Keratinocyte (primary cell): ENCODE data around the gene STAMBPL1. TPM values are rescaled to one million over a fixed set of nuclear protein-coding genes. Genes with fewer than 3 reads are reported as not detected.

Experiments
- DNase-seq: peaks from one replicate; pipeline ENCODE4 v3.0.0-alpha.2; 2011; ENCODE audit warnings: low read depth, missing footprints, low spot score
- FAIRE-seq: peaks from 2 replicates; lab custom pipeline; 2011; peaks lifted over from hg19 to GRCh38; lab: Jason Lieb, UNC
- H2AFZ ChIP-seq: 2 replicates; pipeline ENCODE4 v1.6.0; 2012; ENCODE audit warnings: low read length, control low read depth, inconsistent platforms; ENCODE audit not compliant: control insufficient read depth
- H3K27ac ChIP-seq: 2 replicates; pipeline ENCODE4 v1.5.1; 2011; ENCODE audit warnings: low read length; ENCODE audit not compliant: control insufficient read depth, insufficient read depth
- H3K27me3 ChIP-seq: 3 replicates; pipeline ENCODE4 v1.6.0; 2011; ENCODE audit warnings: low read length; ENCODE audit not compliant: control insufficient read depth, insufficient read depth; ENCODE audit errors: extremely low read depth
- H3K36me3 ChIP-seq, 2 experiments: 2 replicates in 1 of 2; 3 replicates in 1 of 2; pipeline ENCODE4 v1.5.1; 2011; ENCODE audit warnings: low read length in 2 of 2, mild to moderate bottlenecking in 1 of 2; ENCODE audit not compliant: control insufficient read depth in 2 of 2, insufficient read depth in 2 of 2; ENCODE audit errors: extremely low read depth in 1 of 2
- H3K4me1 ChIP-seq: 3 replicates; pipeline ENCODE4 v1.5.1; 2011; ENCODE audit warnings: low read length; ENCODE audit not compliant: control insufficient read depth, insufficient read depth; ENCODE audit errors: extremely low read depth
- H3K4me2 ChIP-seq: 3 replicates; pipeline ENCODE4 v1.6.0; 2011; ENCODE audit warnings: low read depth, low read length; ENCODE audit not compliant: control insufficient read depth, insufficient read depth; ENCODE audit errors: extremely low read depth
- H3K4me3 ChIP-seq, 3 experiments: fragments of 200-600 bp in 1 of 3; sonication (generic) in 1 of 3; 2 replicates in 2 of 3; 3 replicates in 1 of 3; pipeline ENCODE4 v1.5.1; 2011 to 2016; ENCODE audit warnings: low read length in 3 of 3, mild to moderate bottlenecking in 3 of 3, control low read depth in 2 of 3, inconsistent platforms in 1 of 3, low read depth in 1 of 3, mixed read lengths in 1 of 3, mixed run types in 1 of 3, moderate library complexity in 1 of 3; ENCODE audit not compliant: control insufficient read depth in 2 of 3, insufficient read depth in 2 of 3; ENCODE audit errors: extremely low read depth in 1 of 3
- H3K79me2 ChIP-seq: 2 replicates; pipeline ENCODE4 v1.6.0; 2012; ENCODE audit warnings: low read length; ENCODE audit not compliant: control insufficient read depth, insufficient read depth
- H3K9ac ChIP-seq: 3 replicates; pipeline ENCODE4 v1.6.0; 2011; ENCODE audit warnings: low read length; ENCODE audit not compliant: control insufficient read depth, insufficient read depth; ENCODE audit errors: extremely low read depth
- H3K9me1 ChIP-seq: 3 replicates; pipeline ENCODE4 v1.6.0; 2011; ENCODE audit warnings: low read length; ENCODE audit not compliant: control insufficient read depth, insufficient read depth; ENCODE audit errors: extremely low read depth
- H3K9me3 ChIP-seq: 2 replicates; pipeline ENCODE4 v1.5.1; 2012; ENCODE audit warnings: low read depth, low read length; ENCODE audit not compliant: control insufficient read depth
- H4K20me1 ChIP-seq: 3 replicates; pipeline ENCODE4 v1.6.0; 2011; ENCODE audit warnings: low read length; ENCODE audit not compliant: control insufficient read depth, insufficient read depth; ENCODE audit errors: extremely low read depth
- EZH2 ChIP-seq: IDR thresholded peaks from one replicate; pipeline ENCODE4 v1.6.1; 2012; ENCODE audit warnings: inconsistent platforms, mild to moderate bottlenecking, low read length, moderate library complexity
- dilution Hi-C: fragments of 300-500 bp; cut with MboI; formaldehyde crosslinking; loops from one replicate; pipeline ENCODE4 v1.7.0; 2020; ENCODE audit warnings: low sequenced_read_pairs; ENCODE audit not compliant: extremely low pct_ligation_motif_present
- polyA plus RNA-seq, 5 experiments: library from polyadenylated mRNA; depleted of rRNA in 3 of 5; stranded (reverse) in 3 of 5; stranded (forward) in 1 of 5; unstranded in 1 of 5; fragments of >200 nt; gene quantifications; 1 replicate in 1 of 5; 2 replicates in 3 of 5; 3 replicates in 1 of 5; pipeline versions ENCODE4 v1.2.1 to v1.2.3, GENCODE V29; 2011 to 2012; ENCODE audit warnings: missing spikeins in 2 of 5, low read depth in 1 of 5, low replicate concordance in 1 of 5
- TF ChIP-seq, protein P1 (sequence below), 3 experiments: IDR thresholded peaks in 1 of 3; conservative IDR thresholded peaks in 1 of 3; optimal IDR thresholded peaks in 1 of 3; 2 replicates in 2 of 3; 3 replicates in 1 of 3; pipeline versions ENCODE3 to v1.5.1; 2011; ENCODE audit warnings: low read length in 3 of 3, mild to moderate bottlenecking in 3 of 3, moderate library complexity in 2 of 3, control low read depth in 1 of 3, inconsistent platforms in 1 of 3; ENCODE audit not compliant: insufficient read depth in 2 of 3; ENCODE audit errors: extremely low read depth in 1 of 3

Gene STAMBPL1
- polyA plus RNA-seq, 1 donor (not counting 4 experiments of a cell fraction or from before 2014, with no cell fraction given), result 9.0 TPM

DNA sequence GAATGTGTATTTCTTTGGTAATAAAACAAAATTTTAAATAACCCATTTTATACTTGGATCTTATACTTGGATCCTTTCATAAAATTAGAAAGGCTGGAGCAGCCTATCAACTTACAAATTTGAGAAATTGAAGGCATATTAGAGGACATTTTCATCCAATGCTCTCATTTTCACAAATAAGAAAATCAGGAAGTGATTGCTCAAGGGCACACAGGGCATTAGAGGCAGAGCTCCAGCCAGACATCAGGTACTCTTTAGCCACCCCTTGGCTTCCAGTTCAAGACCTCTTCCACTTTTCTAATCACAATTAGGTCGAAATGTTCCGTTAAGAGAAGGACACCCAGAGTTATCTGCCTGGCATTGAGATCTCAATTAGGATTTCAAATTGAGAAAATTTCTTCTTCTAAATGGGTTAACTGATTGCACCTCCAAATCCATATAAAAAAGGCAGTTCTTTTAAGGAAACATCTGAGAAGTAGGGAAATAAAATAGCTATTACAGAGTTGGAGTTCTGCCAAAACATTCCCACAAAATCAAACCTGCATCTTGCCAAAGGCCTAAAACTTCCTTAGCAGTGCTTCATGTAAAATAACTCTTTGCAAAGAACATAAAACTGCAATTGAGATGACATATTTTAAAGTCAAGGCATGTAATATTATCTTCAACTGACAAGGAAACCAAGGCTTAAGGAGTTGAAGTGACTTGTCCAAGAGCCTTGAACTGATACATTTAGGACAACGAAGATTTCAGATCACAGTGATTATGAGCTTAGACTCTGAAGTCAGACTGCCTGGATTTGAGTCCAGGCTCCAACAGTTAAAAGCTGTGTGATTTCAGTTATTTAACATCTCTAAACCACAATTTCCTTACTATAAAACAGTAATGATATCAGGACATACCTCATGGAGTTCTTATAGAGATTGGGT is 70.1 kb downstream of the STAMBPL1 start:
- dilution Hi-C loops, result no loop called here
- no peaks in the 10 kb centered on the region for H3K36me3 ChIP-seq
- H3K4me3 ChIP-seq, result no peak overlapping the region
- H3K27ac ChIP-seq, result no peak overlapping the region
- H3K4me2 ChIP-seq, result no peak overlapping the region
- peaks cover 14% of the 10 kb centered on the region for H3K4me1 ChIP-seq
- FAIRE-seq (peak; percentile 9), DNase-seq (no peak)
- H3K9me3 ChIP-seq, result no peaks in the 10 kb centered on the region
- H2AFZ ChIP-seq, result no peak overlapping the region
- H3K9me1 ChIP-seq, result no peaks in the 10 kb centered on the region
- no peaks in the 10 kb centered on the region for H4K20me1 ChIP-seq
- no peaks in the 10 kb centered on the region for H3K79me2 ChIP-seq
- TF ChIP-seq, protein P1, sequence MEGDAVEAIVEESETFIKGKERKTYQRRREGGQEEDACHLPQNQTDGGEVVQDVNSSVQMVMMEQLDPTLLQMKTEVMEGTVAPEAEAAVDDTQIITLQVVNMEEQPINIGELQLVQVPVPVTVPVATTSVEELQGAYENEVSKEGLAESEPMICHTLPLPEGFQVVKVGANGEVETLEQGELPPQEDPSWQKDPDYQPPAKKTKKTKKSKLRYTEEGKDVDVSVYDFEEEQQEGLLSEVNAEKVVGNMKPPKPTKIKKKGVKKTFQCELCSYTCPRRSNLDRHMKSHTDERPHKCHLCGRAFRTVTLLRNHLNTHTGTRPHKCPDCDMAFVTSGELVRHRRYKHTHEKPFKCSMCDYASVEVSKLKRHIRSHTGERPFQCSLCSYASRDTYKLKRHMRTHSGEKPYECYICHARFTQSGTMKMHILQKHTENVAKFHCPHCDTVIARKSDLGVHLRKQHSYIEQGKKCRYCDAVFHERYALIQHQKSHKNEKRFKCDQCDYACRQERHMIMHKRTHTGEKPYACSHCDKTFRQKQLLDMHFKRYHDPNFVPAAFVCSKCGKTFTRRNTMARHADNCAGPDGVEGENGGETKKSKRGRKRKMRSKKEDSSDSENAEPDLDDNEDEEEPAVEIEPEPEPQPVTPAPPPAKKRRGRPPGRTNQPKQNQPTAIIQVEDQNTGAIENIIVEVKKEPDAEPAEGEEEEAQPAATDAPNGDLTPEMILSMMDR (optimal IDR thresholded peaks at IDR 0.05 in 1 of 3, IDR thresholded peaks at IDR 0.05 in 1 of 3, conservative IDR thresholded peaks at IDR 0.05 in 1 of 3; ENCODE audit: extremely low read depth in 1 of 3, insufficient read depth in 2 of 3, low read length in 3 of 3), result no peak
- no peak for TF ChIP-seq EZH2
- H3K9ac ChIP-seq, result no peak overlapping the region
- no peaks in the 10 kb centered on the region for H3K27me3 ChIP-seq

DNA sequence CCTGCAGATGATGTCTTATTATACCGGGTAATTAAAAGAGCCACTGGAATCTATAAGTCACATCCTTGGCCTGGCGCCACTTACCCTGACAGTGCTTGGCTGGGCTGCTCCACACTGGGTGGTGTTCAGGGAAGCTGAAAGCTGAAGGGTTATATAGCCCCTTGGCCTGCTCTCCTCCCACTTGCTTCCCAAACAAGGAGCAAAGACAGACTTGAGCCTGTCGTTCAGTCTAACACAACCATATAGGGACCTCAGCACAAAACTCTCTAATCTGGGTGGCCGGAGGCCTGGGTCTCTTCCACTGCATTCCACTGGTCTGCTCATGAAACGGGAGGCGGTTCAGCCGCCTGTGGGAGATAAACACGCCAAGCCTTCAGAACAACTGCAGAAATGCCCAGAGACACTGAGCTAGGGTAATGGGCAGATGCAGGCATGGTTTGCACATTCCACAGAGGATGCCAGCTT is 72.6 kb downstream of the STAMBPL1 start, which contains the start of gene ACTA2:
ACTA2 (minus strand) TSS at position 127 of the 465 bp plus-strand sequence. CDS start 3,843 bp downstream, outside the sequence.
- Histone ChIP-seq H3K36me3 (no peaks in the 10 kb centered on the region), H3K4me2 (peak within 1 kb of the TSS; percentile 60), H3K9me3 (no peaks in the 10 kb centered on the region), H4K20me1 (no peaks in the 10 kb centered on the region), H3K9ac (no peak within 1 kb of the TSS), H3K27me3 (no peaks in the 10 kb centered on the region), H3K9me1 (no peaks in the 10 kb centered on the region), H3K27ac (no peak within 1 kb of the TSS), H2AFZ (peak within 1 kb of the TSS; percentile 55), H3K4me1 (peaks cover 14% of the 10 kb centered on the region), H3K4me3 (no peak within 1 kb of the TSS), H3K79me2 (no peaks in the 10 kb centered on the region)
- TF ChIP-seq, protein P1 (optimal IDR thresholded peaks at IDR 0.05 in 1 of 3, IDR thresholded peaks at IDR 0.05 in 1 of 3, conservative IDR thresholded peaks at IDR 0.05 in 1 of 3; ENCODE audit: extremely low read depth in 1 of 3, insufficient read depth in 2 of 3, low read length in 3 of 3), result no peak
- TF ChIP-seq EZH2, result no peak
- DNase-seq (no peak), FAIRE-seq (no peak)
- dilution Hi-C loops, result no loop called here
